Activated CD4-positive, alpha-beta T cell treated with anti-CD3 and anti-CD28 coated beads for 36 hours (primary cell): Measurements from ENCODE around the gene LAMA3. TPM values are rescaled to one million over a fixed set of nuclear protein-coding genes. Genes with fewer than 3 reads are reported as not detected.

Experiments
- ATAC-seq: fragments of 200-7000 bp; cut with Tn5 transposase; one replicate; pipeline ENCODE4 v1.10.0; 2021; ENCODE audit warnings: mild to moderate bottlenecking, moderate library complexity
- CTCF ChIA-PET: fragments of 350-600 bp; sonication (Branson Sonifier 250); formaldehyde crosslinking; loops from one replicate; lab custom pipeline; 2021; ENCODE audit warnings: antibody characterized with exemption; lab: Charles Lee
- POLR2A ChIA-PET: fragments of 350-600 bp; sonication (Branson Sonifier 250); formaldehyde crosslinking; loops from one replicate; lab custom pipeline; 2021; ENCODE audit warnings: antibody characterized with exemption, inconsistent platforms; lab: Charles Lee
- DNase-seq: peaks from one replicate; pipeline ENCODE4 v3.0.0-alpha.2; 2020
- H3K27ac Mint-ChIP-seq: one replicate; pipeline ENCODE4 v1.8.0; 2021; ENCODE audit warnings: mixed read lengths
- H3K27me3 Mint-ChIP-seq: one replicate; pipeline ENCODE4 v1.8.0; 2021; ENCODE audit warnings: mixed read lengths
- H3K36me3 Mint-ChIP-seq: one replicate; pipeline ENCODE4 v1.8.0; 2021; ENCODE audit warnings: low read depth, mixed read lengths
- H3K4me1 Mint-ChIP-seq: one replicate; pipeline ENCODE4 v1.8.0; 2021; ENCODE audit warnings: mixed read lengths
- H3K4me3 Mint-ChIP-seq: one replicate; pipeline ENCODE4 v1.8.0; 2021; ENCODE audit warnings: mild to moderate bottlenecking, moderate library complexity, mixed read lengths
- H3K9me3 Mint-ChIP-seq: one replicate; pipeline ENCODE4 v1.8.0; 2021; ENCODE audit warnings: low read depth, mixed read lengths
- intact Hi-C, 2 experiments: fragments of 100-400 bp; cut with DNase I in 1 of 2; cut with micrococcal nuclease in 1 of 2; formaldehyde crosslinking; loops; one replicate each; pipeline versions ENCODE4 v1.14.2 to v1.15.1; 2022 to 2024; cut with DNase I, micrococcal nuclease
- total RNA-seq, 2 experiments: library from RNA; stranded (reverse); gene quantifications; one replicate each; pipeline ENCODE4 v1.2.3, GENCODE V29; 2021

LAMA3 gene
- total RNA-seq, 2 experiments from 2014 or later, result 0.07 to 0.09 TPM

GRCh38 chr18:23930002-23930401 is 240.7 kb downstream of the LAMA3 start:
- intact Hi-C loops, result no loop called here

GRCh38 chr18:23932385-23933067 is 243.3 kb downstream of the LAMA3 start:
- peaks cover 37% of the 10 kb centered on the region for H3K4me1 Mint-ChIP-seq
- intact Hi-C loops, result no loop called here

More at GRCh38 chr18:23930002-23930401, 240.7 kb downstream of the LAMA3 start:
- Mint-ChIP-seq H3K9me3 (no peaks in the 10 kb centered on the region), H3K4me1 (peaks cover 23% of the 10 kb centered on the region), H3K36me3 (no peaks in the 10 kb centered on the region), H3K27me3 (no peaks in the 10 kb centered on the region), H3K4me3 (no peak overlapping the region), H3K27ac (no peak overlapping the region)
- CTCF ChIA-PET, result interaction anchor here (0.6 to 4.3 kb wide), 2 partner anchors 12 to 276 kb away, joined by 3 to 18 read pairs; no protein-coding TSS in a partner anchor
- POLR2A ChIA-PET, result no interaction called here
- ATAC-seq (no peak), DNase-seq (no peak)

GRCh38 chr18:23933407-23933806 is 244.2 kb downstream of the LAMA3 start:
- no peak for ATAC-seq
- H3K4me1 Mint-ChIP-seq, result peaks cover 39% of the 10 kb centered on the region
- DNase-seq, result no peak
- no peaks in the 10 kb centered on the region for H3K9me3 Mint-ChIP-seq
- no peak overlapping the region for H3K4me3 Mint-ChIP-seq
- intact Hi-C loops, result no loop called here
- no peaks in the 10 kb centered on the region for H3K36me3 Mint-ChIP-seq
- CTCF ChIA-PET, result interaction anchor here (0.6 to 1.4 kb wide), 2 partner anchors 15 to 500 kb away, joined by 4 to 9 read pairs; no protein-coding TSS in a partner anchor
- POLR2A ChIA-PET, result no interaction called here
- H3K27ac Mint-ChIP-seq, result no peak overlapping the region
- no peaks in the 10 kb centered on the region for H3K27me3 Mint-ChIP-seq

More at GRCh38 chr18:23932385-23933067, 243.3 kb downstream of the LAMA3 start:
- DNase-seq, result no peak
- ChIA-PET POLR2A (no interaction called here), CTCF (interaction anchor here (0.6 kb wide), 1 partner anchor 501 kb away, joined by 4 read pairs; no protein-coding TSS in a partner anchor)
- Mint-ChIP-seq H3K4me3 (no peak overlapping the region), H3K27ac (no peak overlapping the region), H3K27me3 (no peaks in the 10 kb centered on the region), H3K9me3 (no peaks in the 10 kb centered on the region), H3K36me3 (no peaks in the 10 kb centered on the region)
- no peak for ATAC-seq

- peak; percentile 23 for ATAC-seq
- intact Hi-C loops, result no loop called here
- Mint-ChIP-seq H3K4me1 (peaks cover 45% of the 10 kb centered on the region), H3K27me3 (no peaks in the 10 kb centered on the region), H3K9me3 (no peaks in the 10 kb centered on the region), H3K36me3 (no peaks in the 10 kb centered on the region), H3K4me3 (no peak overlapping the region), H3K27ac (no peak overlapping the region)
- ChIA-PET POLR2A (no interaction called here), CTCF (interaction anchor here (1.4 kb wide), 1 partner anchor 16 kb away, joined by 9 read pairs; no protein-coding TSS in a partner anchor)
- DNase-seq, result no peak
These were observed 245.0 kb downstream of the LAMA3 start for GRCh38 chr18:23934252-23934651.

- ChIA-PET POLR2A (no interaction called here), CTCF (no interaction called here)
- Mint-ChIP-seq H3K4me1 (peaks cover 41% of the 10 kb centered on the region), H3K27me3 (peaks cover under 1% of the 10 kb centered on the region), H3K4me3 (no peak overlapping the region), H3K36me3 (no peaks in the 10 kb centered on the region), H3K27ac (no peak overlapping the region), H3K9me3 (no peaks in the 10 kb centered on the region)
- intact Hi-C loops, result no loop called here
- DNase-seq (no peak), ATAC-seq (no peak)
These were observed 245.6 kb downstream of the LAMA3 start for GRCh38 chr18:23934863-23935262.

- Mint-ChIP-seq H3K36me3 (no peaks in the 10 kb centered on the region), H3K27ac (no peak overlapping the region), H3K4me1 (peaks cover 38% of the 10 kb centered on the region), H3K27me3 (peaks cover 2% of the 10 kb centered on the region), H3K9me3 (no peaks in the 10 kb centered on the region), H3K4me3 (no peak overlapping the region)
- POLR2A ChIA-PET, result no interaction called here
- ATAC-seq, result peak; percentile 47
- CTCF ChIA-PET, result no interaction called here
- intact Hi-C loops, result no loop called here
- peak; percentile 40 for DNase-seq
These were observed 246.6 kb downstream of the LAMA3 start for GRCh38 chr18:23935804-23936203.

- Mint-ChIP-seq H3K27me3 (peaks cover 3% of the 10 kb centered on the region), H3K4me1 (peaks cover 38% of the 10 kb centered on the region), H3K36me3 (no peaks in the 10 kb centered on the region), H3K9me3 (no peaks in the 10 kb centered on the region), H3K27ac (no peak overlapping the region), H3K4me3 (no peak overlapping the region)
- ATAC-seq (no peak), DNase-seq (no peak)
- POLR2A ChIA-PET, result no interaction called here
- intact Hi-C loops, result no loop called here
- CTCF ChIA-PET, result no interaction called here
These were observed 247.2 kb downstream of the LAMA3 start for GRCh38 chr18:23936381-23936958.

GRCh38 chr18:23938043-23938756 is 248.9 kb downstream of the LAMA3 start:
- ATAC-seq (peak; percentile 54), DNase-seq (peak; percentile 25)
- Mint-ChIP-seq H3K27me3 (peaks cover 11% of the 10 kb centered on the region), H3K9me3 (no peaks in the 10 kb centered on the region), H3K36me3 (no peaks in the 10 kb centered on the region), H3K4me1 (peaks cover 50% of the 10 kb centered on the region), H3K27ac (no peak overlapping the region), H3K4me3 (no peak overlapping the region)
- ChIA-PET POLR2A (no interaction called here), CTCF (interaction anchor here (0.5 kb wide), 1 partner anchor 48 kb away, joined by 3 read pairs; no protein-coding TSS in a partner anchor)
- intact Hi-C loops, result no loop called here

- ChIA-PET CTCF (interaction anchor here (0.5 to 1.4 kb wide), 4 partner anchors 13 to 137 kb away, joined by 3 to 5 read pairs (median 3); no protein-coding TSS in a partner anchor), POLR2A (no interaction called here)
- DNase-seq (no peak), ATAC-seq (no peak)
- Mint-ChIP-seq H3K4me1 (peaks cover 57% of the 10 kb centered on the region), H3K27ac (no peak overlapping the region), H3K27me3 (peaks cover 11% of the 10 kb centered on the region), H3K4me3 (no peak overlapping the region), H3K9me3 (no peaks in the 10 kb centered on the region), H3K36me3 (no peaks in the 10 kb centered on the region)
- intact Hi-C loops, result no loop called here
These were observed 249.7 kb downstream of the LAMA3 start for GRCh38 chr18:23938901-23939341.

GRCh38 chr18:23939366-23939765 is 250.1 kb downstream of the LAMA3 start:
- Mint-ChIP-seq H3K4me1 (peaks cover 57% of the 10 kb centered on the region), H3K27me3 (peaks cover 13% of the 10 kb centered on the region), H3K36me3 (no peaks in the 10 kb centered on the region), H3K4me3 (no peak overlapping the region), H3K27ac (no peak overlapping the region), H3K9me3 (no peaks in the 10 kb centered on the region)
- ChIA-PET CTCF (interaction anchor here (0.9 to 1.4 kb wide), 3 partner anchors 13 to 137 kb away, joined by 3 to 5 read pairs (median 3); no protein-coding TSS in a partner anchor), POLR2A (no interaction called here)
- intact Hi-C loops, result no loop called here
- no peak for DNase-seq
- ATAC-seq, result no peak

GRCh38 chr18:23939896-23940295 is 250.6 kb downstream of the LAMA3 start:
- H3K4me3 Mint-ChIP-seq, result no peak overlapping the region
- ChIA-PET POLR2A (no interaction called here), CTCF (interaction anchor here (0.8 to 1.4 kb wide), 3 partner anchors 21 to 180 kb away, joined by 3 to 5 read pairs (median 3); no protein-coding TSS in a partner anchor)
- H3K27ac Mint-ChIP-seq, result no peak overlapping the region
- no peaks in the 10 kb centered on the region for H3K36me3 Mint-ChIP-seq
- H3K4me1 Mint-ChIP-seq, result peaks cover 56% of the 10 kb centered on the region
- ATAC-seq (no peak), DNase-seq (no peak)
- no peaks in the 10 kb centered on the region for H3K9me3 Mint-ChIP-seq
- H3K27me3 Mint-ChIP-seq, result peaks cover 16% of the 10 kb centered on the region
- intact Hi-C loops, result no loop called here
